ENCODE data around the gene TIMM17B. TPM values are rescaled to one million over a fixed set of nuclear protein-coding genes. Genes with fewer than 3 reads are reported as not detected.
A peak's percentile ranks its signal among the peaks of the same experiment; 100 is the strongest.

TIMM17B gene
- total RNA-seq, 1 experiment from 2014 or later, result 82.3 TPM

DNA sequence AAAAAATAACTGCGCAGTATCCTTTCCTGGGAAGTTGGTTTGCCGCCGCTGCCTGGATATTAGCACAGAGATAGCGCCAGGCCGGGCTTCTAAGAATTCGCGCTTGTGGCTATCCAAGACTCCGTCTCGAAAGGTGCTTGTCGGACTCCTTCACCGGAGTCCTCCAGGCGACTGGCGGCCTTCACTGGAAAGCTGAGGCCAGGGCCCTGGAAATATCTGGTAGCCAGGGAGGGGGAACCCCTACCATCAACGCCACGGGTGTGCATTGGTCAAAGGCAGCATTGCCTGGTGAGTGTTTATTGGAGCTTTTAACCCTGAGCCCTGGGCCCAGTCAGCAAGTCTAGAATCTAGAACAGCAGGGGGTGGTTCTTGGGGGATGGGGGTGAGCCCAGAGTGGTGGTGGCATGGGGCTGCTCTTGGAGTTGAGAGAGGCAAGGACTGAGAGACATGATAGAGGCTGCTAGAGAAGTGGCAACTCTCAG lies 21.8 kb upstream of the TIMM17B start:
- no peak for DNase-seq (ENCODE audit: extremely low read depth, low read depth)

DNA sequence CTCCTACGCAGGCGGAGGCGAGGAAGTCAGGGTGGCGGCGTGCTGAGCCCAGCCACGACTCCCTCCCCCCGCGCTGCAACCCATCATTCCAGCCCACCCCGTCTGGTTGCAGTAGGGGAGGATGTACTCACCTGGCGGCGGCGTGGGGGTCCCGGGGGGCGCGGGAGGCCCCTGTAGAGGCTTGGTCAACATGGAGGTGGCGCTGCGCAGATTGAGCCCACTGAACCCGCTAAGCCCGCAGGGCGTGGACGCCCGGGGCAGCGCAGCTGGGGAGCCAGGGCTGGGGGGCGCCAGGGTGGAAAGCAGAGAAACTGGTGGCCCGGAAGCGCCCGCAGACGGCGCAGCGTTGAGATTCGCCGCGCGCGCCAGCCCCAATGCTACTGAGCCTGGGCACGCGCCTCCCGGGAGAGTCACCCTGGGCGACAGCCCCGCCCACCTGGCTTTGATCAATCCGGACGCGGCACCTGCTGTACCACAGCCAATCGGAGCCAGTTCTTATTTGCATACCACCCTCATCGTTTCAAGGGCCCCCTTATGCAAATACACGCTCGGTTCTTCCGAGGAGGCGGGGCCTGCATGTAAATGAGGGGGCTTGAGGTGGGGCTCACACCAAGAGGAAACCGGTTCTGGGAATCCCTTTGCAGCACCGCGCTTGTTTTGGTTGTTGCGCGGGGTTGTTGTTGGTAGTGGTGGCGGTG lies 21.2 kb upstream of the TIMM17B start, which contains the start of gene PIM2:
TSS of gene PIM2 (minus strand) at position 382 of the 698 bp plus-strand sequence. CDS start at position 192, 190 bp downstream.
- peak; percentile 92 for DNase-seq (ENCODE audit: extremely low read depth, low read depth)

DNA sequence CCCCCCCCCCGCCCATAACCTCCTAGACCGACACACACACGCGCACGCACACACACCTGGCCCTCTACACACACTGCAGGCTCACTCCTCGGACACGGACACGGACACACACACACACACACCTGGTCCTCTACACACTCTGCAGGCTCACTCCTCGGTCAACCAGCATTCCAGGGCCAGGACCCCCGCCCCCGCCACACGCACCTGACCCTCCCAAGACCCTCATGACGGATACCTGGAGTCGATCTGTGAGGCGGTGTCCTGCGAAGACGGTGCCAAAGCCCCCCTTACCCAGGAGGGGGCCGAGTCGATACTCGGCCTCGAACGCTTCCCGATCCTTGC lies 20.7 kb upstream of the TIMM17B start:
- DNase-seq (ENCODE audit: extremely low read depth, low read depth), result no peak

DNA sequence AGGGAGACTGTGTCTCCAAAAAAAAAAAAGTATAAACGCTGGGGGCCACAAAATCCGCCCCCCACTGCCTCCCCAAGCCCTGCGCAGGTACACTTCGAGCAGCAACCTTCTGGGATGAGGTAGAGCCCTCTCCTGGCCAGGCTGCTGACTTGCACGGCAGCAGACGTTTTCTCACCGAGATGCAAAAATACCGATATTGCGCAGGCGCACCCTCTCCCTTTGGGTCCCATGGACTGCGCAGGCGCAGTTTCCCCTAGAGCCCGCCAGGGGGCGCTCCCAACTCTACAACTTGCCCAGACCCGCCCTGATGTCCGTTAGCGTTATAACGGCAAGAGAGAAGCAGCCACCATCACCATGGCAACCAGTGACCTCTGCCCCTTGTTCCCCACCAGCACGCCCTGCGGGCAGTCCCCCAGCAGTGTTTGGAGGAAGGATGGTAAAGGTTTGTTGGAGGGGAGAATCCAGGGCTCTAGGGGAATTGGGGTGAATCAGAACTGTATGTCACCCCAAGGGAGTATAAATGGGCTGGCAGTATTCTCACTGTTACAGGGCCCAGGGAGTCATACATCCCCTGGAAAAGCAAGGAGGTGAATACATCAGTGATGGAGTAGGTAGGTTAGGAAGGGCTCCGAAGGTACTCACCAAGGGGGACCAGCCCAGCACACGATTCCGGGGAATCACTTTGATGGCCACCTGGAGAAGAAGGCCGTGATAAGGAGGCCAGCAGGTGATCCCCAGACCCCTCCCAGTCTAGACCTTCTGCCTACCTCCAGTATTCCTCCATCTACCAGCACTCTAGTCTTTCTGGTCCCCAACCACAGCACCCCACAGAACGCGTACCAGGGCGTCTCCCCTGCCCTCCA lies 19.8 kb upstream of the TIMM17B start:
- DNase-seq (ENCODE audit: extremely low read depth, low read depth), result peak; percentile 92

DNA sequence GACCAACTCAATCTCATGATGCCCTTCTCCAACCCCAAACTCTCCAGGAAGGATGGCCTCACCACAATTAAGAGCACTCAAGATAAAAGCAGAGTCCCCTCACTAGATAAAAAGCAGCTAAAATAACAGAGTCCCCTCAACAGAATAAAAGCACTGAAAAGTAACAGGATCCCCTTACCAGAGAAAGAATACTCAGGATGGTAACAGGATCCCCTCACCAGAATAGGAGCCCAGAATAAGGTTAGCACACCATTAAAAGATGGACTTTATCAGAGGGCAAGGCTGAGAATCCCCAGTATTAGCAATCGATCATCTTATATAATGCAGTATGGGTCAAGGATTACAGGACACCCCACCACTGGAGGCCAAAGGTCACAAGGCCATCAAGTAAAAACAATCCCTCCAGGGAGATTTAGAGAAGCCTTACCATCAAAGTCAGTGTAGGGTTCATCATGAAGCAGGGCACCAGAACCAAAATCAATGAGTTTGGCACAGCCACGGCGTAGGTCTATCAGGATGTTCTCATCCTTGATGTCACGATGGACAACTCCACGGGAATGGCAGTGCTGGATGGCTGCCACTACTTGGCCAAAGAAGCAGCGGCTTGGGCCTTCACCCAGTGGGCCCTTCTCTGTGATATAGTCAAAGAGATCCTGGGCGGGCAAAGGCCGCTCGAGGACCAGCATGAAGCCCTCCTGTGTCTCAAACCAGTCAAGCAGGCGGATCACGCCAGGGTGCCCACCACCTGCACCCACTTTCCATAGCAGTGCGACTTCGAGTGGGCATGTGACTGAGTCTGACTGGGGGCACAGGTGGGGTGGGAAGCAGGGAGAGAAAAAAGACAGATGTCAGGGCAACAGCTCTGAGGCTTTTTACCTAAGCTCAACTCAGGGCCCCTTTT lies 17.3 kb upstream of the TIMM17B start:
- DNase-seq (ENCODE audit: extremely low read depth, low read depth), result no peak

DNA sequence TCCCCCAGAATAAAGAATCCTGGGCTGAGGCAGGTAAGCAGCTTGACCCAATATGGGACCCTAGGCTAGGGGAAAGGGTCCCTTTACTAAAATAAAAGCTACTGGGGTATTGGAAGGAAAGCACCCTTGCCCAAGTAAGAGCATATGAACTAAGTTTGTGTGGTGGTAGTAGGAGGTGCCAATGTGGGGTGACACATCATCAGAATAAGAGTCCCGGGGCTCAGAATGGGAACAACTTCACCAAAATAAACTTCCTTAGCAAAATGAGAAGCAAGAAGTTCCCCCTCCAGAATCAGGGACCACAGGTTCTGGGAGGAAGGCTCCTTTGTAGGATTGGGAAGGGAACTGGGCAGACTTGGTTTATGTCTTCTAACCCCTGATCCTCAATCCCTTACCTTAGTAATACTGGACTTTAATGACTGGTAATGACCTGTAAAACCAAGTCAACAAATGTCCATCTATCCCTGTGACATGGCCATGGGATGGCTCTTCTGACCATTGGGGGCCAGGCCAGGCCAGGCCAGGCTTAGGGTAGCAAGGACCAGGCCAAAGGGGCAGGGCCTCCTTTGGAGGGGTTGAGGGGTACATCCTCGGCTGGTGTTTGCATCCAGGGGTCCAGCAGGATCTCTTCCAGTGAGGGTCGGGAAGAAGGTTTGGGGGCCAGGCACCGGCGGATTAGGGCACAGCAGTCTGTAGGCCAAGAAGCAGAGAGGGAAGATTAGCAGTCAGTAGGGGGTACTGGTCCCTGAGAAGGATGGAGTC lies 16.2 kb upstream of the TIMM17B start:
- DNase-seq (ENCODE audit: extremely low read depth, low read depth), result no peak

DNA sequence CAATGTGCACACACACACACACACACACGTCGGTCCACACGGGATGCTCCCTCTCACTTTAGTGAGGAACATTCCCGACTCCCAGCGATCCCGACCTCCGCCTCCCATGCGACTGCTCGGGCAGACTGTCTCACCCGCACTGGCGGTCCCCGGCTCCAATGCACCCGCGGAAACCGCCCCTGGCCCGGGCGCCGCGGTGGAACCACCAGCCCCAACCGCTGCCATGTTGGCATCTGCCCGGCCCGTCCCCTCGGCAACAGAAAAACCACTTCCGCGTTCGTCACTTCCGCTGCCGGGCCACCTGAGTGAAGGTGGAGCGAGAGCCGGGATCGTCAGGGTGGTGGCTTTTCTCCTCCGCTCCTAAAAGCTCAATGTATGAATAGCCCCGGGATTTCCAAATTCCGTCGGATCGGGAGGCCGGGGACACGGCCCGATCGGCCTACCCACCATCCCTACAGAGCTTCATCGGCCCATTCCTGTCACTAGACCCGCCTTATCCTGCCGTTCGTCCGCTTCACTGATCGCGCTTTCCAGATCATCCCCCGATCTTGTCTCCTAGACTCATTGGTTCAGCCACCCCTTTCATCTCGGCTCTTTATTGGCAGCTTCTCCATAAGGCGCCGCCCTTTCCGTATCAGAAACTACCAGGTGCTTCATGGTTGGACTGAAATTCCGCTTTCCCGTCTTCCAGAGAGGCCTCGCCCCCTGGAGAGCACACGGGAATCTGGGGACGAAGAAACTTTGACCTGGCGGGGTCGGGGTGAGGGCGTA lies 14.0 kb upstream of the TIMM17B start, which contains the start of gene SLC35A2:
TSS of gene SLC35A2 (minus strand) at position 235 of the 771 bp plus-strand sequence. CDS start at position 225, 10 bp downstream.
- peak; percentile 62 for DNase-seq (ENCODE audit: extremely low read depth, low read depth)

DNA sequence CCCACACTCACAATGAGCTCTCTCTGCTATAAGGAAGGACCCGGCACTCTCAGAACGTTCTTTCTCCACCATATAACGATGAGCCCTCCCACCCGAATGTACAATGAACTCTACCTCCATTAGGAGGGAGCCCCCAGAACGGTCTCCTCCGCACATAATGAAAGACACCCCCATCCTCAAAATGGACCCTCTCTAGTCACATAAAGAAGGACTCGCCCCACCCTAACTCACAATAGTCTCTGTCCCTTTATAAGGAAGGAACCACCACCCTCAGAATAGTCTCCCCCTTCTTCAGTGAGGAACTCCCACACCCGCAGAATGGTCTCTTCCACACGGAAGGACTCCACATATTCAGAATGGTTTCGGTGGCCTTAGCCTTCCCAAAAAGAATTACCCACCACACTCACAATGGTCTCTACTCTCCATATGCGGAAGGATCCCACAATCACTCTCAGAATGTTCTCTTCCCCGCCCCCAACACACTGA lies 13.4 kb upstream of the TIMM17B start:
- DNase-seq (ENCODE audit: extremely low read depth, low read depth), result no peak

DNA sequence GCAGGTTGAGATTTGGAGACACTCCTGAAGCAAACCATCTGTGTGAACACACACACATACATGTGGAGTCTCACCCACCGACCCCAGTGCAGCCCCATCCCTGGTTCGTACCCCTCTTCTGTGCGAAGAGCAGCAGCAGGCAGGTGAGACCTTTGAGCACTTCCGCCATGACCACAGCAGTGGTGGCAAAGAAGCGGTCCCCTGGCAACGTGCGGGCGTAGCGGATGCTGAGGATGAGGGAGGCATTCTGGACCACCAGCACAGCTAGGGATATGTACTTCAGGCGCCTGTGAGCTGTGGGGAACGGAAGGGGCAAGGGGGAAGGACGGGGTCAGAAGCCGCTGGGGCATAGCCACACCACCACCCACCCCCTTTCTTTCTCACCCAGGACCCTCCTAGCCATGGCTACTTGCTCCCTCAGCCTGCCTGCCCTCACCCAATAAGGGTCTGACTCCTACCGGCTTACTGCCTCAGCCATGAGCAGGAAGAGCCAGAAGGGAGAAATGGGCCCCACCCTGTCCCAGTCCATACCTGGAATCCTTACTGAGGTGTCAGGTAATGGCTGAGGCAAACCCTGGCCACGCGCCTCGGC lies 12.2 kb upstream of the TIMM17B start:
- no peak for DNase-seq (ENCODE audit: extremely low read depth, low read depth)

DNA sequence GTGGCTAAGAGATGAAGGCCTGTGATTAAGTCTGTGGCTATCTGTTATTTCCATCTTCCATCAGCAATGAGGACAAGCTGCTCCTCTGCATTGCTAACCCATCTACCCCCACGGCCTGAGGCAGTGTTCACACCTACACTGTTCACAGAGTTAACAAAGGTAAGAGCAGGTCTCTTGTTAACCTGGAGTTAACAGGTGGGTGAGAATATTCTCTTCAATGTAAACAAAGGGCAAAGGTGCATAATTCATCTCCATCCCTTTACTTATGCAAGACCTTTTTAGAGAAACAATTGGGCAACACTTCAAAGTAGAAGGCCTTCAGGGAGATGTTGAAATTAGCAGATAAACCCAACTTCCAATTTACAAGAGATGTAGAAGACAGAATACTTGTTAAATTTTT lies 11.0 kb upstream of the TIMM17B start:
- no peak for DNase-seq (ENCODE audit: extremely low read depth, low read depth)

DNA sequence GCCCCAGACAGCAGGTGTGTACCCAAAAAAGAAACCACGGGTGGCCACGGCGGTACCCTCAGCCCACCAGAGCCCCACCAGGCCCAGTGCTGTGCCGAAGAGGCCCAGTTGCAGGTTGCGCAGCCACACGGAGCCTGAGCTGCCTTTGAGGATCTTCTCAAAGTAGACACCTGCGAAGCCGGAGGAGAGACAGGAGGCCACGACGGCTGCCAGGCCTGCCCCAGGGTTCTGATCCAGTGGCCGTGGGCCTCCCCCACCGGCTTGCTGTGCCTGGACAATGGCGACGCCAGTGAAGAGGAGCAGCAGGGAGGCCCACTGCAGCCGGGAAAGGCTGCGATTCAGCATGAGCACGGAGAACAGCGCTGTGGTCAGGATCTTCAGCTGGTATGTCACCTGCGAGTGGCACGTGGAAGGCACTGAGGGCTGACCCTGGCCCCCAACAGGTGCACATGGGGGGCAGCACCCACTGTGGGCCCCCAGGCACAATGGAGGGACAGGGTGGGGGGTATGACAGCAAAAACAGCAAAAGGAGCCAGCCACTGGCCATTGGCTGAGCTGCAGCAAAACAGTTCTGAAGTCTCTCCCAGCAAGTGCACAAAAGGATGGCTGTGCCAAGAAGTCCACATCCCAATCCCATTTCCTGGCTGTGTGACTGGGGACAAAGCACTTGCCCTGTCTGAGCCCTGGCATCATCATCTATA lies 7.7 kb upstream of the TIMM17B start:
- DNase-seq (ENCODE audit: extremely low read depth, low read depth), result no peak

DNA sequence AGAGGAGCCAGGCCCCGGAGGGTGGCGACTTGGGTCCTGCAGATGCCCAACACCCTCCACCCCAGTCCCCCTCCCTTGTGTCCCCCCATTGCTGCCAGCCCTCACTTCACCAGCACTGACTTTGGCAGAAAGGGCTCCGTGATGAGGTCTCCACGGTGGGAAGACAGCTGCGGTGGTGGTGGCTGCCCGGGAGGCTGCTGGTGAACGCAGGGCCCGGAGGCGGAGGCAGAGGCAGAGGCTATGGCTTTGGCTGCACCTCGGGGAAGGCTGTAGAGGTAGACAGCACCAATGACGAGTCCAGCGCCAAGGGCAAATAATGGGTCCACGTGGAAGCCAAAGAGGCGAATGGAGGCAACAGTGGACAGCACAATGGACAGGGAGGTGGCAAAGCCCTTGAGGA lies 7.1 kb upstream of the TIMM17B start:
- DNase-seq (ENCODE audit: extremely low read depth, low read depth), result no peak

DNA sequence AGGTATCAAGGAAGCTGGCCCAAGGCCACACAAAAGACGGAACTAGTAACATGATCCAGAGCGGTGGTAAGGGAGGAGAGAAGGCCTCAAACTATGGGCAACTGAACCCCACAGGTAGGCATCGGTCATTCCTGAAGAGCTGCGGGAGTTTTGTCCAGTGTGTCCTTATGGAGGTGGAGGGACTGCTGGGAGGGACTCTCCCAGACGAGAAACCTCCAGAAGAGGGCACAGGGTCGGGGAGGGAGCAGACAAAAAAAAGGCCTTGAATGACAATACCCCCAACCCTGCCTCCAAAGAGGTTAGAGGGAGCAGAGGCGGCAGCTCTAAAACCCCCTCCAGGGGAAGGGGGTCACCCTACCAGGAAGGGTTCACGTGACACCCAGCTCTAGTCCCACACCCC lies 6.6 kb upstream of the TIMM17B start:
- DNase-seq (ENCODE audit: extremely low read depth, low read depth), result no peak

DNA sequence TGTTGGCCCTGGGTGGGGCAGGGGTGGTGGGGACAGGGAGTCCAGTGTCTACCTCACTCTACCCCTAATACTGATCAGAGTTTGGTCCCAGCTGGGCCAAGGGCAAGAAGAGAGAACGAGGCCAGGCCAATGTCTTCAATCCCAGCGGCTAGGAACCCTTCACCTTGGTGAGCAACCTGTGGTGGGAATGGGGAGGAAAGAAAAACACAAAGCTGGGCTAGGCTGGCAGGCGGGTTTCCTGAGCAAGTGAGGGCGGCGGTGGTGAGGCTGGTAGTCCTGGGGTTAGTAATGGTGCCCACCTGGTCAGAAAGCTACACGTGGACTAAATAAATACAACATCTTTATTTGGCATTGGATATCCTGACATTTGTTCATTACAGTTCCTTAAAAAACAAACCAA lies 5.7 kb upstream of the TIMM17B start:
- no peak for DNase-seq (ENCODE audit: extremely low read depth, low read depth)

DNA sequence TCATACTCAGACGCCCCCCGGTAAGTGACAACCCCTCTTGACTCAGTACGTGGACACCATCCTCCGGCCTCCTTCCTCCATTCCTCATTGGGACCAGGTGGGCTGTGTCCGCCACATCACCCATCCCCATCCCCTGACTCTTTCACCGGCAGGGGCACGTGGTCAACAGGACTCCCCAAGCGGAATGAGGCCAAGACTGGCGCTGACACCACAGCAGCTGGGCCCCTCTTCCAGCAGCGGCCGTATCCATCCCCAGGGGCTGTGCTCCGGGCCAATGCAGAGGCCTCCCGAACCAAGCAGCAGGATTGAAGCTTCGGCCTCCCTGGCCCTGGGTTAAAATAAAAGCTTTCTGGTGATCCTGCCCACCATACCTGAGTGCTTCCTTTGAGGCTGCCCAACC lies 5.2 kb upstream of the TIMM17B start:
- DNase-seq (ENCODE audit: extremely low read depth, low read depth), result no peak

DNA sequence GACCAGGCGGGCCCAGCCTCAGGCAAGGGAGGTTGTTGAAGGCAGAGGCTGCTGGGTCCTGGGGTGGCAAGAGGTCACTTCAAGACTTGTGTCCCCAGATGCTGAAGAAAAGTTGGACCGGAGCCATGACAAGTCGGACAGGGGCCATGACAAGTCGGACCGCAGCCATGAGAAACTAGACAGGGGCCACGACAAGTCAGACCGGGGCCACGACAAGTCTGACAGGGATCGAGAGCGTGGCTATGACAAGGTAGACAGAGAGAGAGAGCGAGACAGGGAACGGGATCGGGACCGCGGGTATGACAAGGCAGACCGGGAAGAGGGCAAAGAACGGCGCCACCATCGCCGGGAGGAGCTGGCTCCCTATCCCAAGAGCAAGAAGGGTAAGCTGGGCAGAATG lies 4.6 kb upstream of the TIMM17B start:
- no peak for DNase-seq (ENCODE audit: extremely low read depth, low read depth)

DNA sequence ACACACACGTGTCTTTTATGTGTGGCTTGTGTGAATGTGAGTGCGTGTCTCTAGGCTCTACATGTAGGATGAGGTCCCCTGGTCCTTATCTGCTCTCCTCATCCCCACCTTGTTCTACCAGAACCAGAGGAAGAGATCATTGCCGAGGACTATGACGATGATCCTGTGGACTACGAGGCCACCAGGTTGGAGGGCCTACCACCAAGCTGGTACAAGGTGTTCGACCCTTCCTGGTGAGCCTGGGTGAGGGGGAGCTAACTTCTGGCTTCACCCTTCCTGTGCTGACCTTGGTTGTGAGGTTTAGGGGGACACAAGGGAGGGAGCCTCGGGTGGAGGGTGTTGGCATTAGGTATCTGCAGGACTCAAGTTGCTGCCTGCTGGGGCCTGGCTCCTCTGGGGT lies 3.5 kb upstream of the TIMM17B start:
- DNase-seq (ENCODE audit: extremely low read depth, low read depth), result no peak

DNA sequence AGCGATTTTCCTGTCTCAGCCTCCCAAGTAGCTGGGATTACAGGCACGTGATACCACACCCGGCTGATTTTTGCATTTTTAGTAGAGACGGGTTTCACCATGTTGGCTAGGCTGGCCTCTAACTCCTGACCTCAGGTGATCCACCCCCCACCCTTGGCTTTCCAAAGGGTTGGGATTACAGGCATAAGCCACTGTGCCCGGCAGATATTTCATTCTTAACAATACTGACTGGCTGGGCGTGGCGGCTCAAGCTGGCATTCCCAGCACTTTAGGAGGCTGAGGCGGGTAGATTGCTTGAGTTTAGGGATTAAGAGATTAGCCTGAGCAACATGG lies 1.5 kb upstream of the TIMM17B start:
- DNase-seq (ENCODE audit: extremely low read depth, low read depth), result no peak
